ENCODE results near the gene LOXL1.
"Not testable (repeated sequence)": the region's sequence is repeated elsewhere in the genome, so short reads cannot be mapped to it uniquely, and the experiment has no call there.

Gene LOXL1

GRCh38 chr15:73923488-73924164 is 2.6 kb upstream of the LOXL1 start:
- DNase-seq = no peak

GRCh38 chr15:73924171-73924921 is 1.9 kb upstream of the LOXL1 start:
- no peak for DNase-seq

- no peak for DNase-seq
Observed at GRCh38 chr15:73925848-73926218, 429 bp upstream of the LOXL1 start.

- no peak for DNase-seq
Observed at GRCh38 chr15:73927003-73927475, 777 bp downstream of the LOXL1 start.

- no peak for DNase-seq
Observed at GRCh38 chr15:73927476-73928240, 1.4 kb downstream of the LOXL1 start.

GRCh38 chr15:73928241-73928579 is 1.9 kb downstream of the LOXL1 start:
- no peak for DNase-seq

GRCh38 chr15:73928971-73929627 is 2.8 kb downstream of the LOXL1 start:
- DNase-seq = no peak

- no peak for DNase-seq
Observed at GRCh38 chr15:73930371-73930770, 4.1 kb downstream of the LOXL1 start.

- DNase-seq = no peak
Observed at GRCh38 chr15:73930790-73931281, 4.6 kb downstream of the LOXL1 start.

GRCh38 chr15:73931441-73931840 is 5.2 kb downstream of the LOXL1 start:
- DNase-seq = no peak

GRCh38 chr15:73932381-73933191 is 6.3 kb downstream of the LOXL1 start:
- DNase-seq = no peak

GRCh38 chr15:73934281-73934680 is 8.0 kb downstream of the LOXL1 start:
- DNase-seq = no peak

- no peak for DNase-seq
Observed at GRCh38 chr15:73935547-73935946, 9.3 kb downstream of the LOXL1 start.

- DNase-seq = no peak
Observed at GRCh38 chr15:73936181-73936580, 9.9 kb downstream of the LOXL1 start.

GRCh38 chr15:73936588-73937290 is 10.5 kb downstream of the LOXL1 start:
- DNase-seq = no peak

GRCh38 chr15:73937296-73937695 is 11.0 kb downstream of the LOXL1 start:
- no peak for DNase-seq

- DNase-seq = no peak
Observed at GRCh38 chr15:73937726-73938125, 11.5 kb downstream of the LOXL1 start.

- not testable (repeated sequence) for DNase-seq
Observed at GRCh38 chr15:73938516-73938915, 12.3 kb downstream of the LOXL1 start.

- DNase-seq = no peak
Observed at GRCh38 chr15:73939138-73939537, 12.9 kb downstream of the LOXL1 start.

GRCh38 chr15:73940061-73940981 is 14.1 kb downstream of the LOXL1 start:
- no peak for DNase-seq

Measured in NCI-H2029 (cell line).